Measurements from ENCODE around the gene AFF3. TPM values are rescaled to one million over a fixed set of nuclear protein-coding genes. Genes with fewer than 3 reads are reported as not detected.

Gene AFF3
- total RNA-seq, 5 donors from 2014 or later (not counting 1 experiment from before 2014, with no cell fraction given), result 9.9 to 23.5 (median 11.5) TPM

DNA sequence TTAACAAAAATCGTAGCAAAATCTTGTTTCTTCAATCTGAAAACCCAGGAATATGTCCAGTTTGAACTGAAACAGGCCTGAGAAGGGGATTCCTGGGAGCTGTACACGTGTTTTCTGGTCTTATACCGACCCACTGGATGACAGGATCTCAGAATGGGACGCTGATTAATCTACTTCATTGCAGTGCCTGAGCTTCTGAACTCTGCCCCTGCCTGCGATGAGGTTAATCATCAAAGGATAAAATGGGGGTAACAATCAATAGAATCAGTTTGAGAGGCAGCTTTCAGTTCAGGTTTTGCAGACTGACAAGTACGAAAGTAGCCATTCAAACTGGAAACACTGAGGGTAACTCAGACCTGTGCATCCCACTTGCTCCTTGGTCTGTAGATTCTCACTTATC, 378.6 kb downstream of the AFF3 start:
- CTCF ChIA-PET, result no interaction called here
- POLR2A ChIA-PET, result no interaction called here

DNA sequence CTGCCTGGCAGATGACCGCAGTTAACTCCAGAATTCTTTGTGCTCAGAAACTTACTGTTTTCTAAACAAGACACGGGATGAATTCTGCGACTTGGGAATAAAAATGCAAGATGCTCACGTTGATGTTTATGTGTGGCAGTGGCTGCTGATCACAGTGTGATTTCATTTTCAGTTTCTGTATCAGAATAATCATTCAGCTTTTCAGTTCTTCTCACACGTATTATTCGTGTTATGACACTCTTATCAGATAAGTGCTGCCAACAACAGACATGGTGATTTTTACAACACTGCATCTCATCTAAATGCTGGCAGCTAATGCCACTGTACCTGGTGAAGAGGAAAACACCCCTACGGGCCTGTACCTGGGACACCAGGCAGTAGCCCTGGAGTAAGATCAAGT, 379.7 kb downstream of the AFF3 start:
- ATAC-seq (replicated peaks in 1 of 4), result no peak
- no peak overlapping the region for H3K4me3 Mint-ChIP-seq
- Histone ChIP-seq H3K4me1 (ENCODE audit: control insufficient read depth in 1 of 2, extremely low read depth in 1 of 2, insufficient read depth in 2 of 2, low read length in 2 of 2) (no peaks in the 10 kb centered on the region), H3K36me3 (ENCODE audit: control insufficient read depth in 2 of 2, extremely low read depth in 1 of 2, insufficient read depth in 1 of 2, low read length in 1 of 2) (no peaks in the 10 kb centered on the region), H3K27ac (ENCODE audit: low read length) (no peak overlapping the region), H3K27me3 (replicated peaks in 1 of 2; ENCODE audit: control insufficient read depth in 2 of 2, extremely low read depth in 1 of 2, insufficient read depth in 2 of 2, low read length in 1 of 2) (peaks cover 0 to 2% of the 10 kb centered on the region in 2 experiments), H3K4me3 (ENCODE audit: control insufficient read depth in 1 of 2, extremely low read depth in 1 of 2, low read length in 1 of 2) (no peak overlapping the region), H3K9me3 (no peaks in the 10 kb centered on the region)
- H3K27me3 Mint-ChIP-seq, result no peaks in the 10 kb centered on the region
- 56% methylated on average over 2 of the region's 7 CpGs for WGBS (ENCODE audit: insufficient coverage)
- no peaks in the 10 kb centered on the region for H3K36me3 Mint-ChIP-seq
- H3K27ac Mint-ChIP-seq, result no peak overlapping the region
- DNase-seq, result no peak
- CTCF ChIA-PET, result no interaction called here
- H3K9me3 Mint-ChIP-seq, result no peaks in the 10 kb centered on the region
- POLR2A ChIA-PET, result no interaction called here
- no peaks in the 10 kb centered on the region for H3K4me1 Mint-ChIP-seq

More for the DNA sequence above, 378.6 kb downstream of the AFF3 start:
- Mint-ChIP-seq H3K27me3 (no peaks in the 10 kb centered on the region), H3K4me1 (no peaks in the 10 kb centered on the region), H3K27ac (no peak overlapping the region), H3K4me3 (no peak overlapping the region), H3K36me3 (peaks cover under 1% of the 10 kb centered on the region), H3K9me3 (no peaks in the 10 kb centered on the region)
- Histone ChIP-seq H3K4me1 (ENCODE audit: control insufficient read depth in 1 of 2, extremely low read depth in 1 of 2, insufficient read depth in 2 of 2, low read length in 2 of 2) (no peaks in the 10 kb centered on the region), H3K9me3 (no peaks in the 10 kb centered on the region), H3K27ac (ENCODE audit: low read length) (no peak overlapping the region), H3K27me3 (replicated peaks in 1 of 2; ENCODE audit: control insufficient read depth in 2 of 2, extremely low read depth in 1 of 2, insufficient read depth in 2 of 2, low read length in 1 of 2) (peaks cover 0 to 2% of the 10 kb centered on the region in 2 experiments), H3K36me3 (ENCODE audit: control insufficient read depth in 2 of 2, extremely low read depth in 1 of 2, insufficient read depth in 1 of 2, low read length in 1 of 2) (no peaks in the 10 kb centered on the region), H3K4me3 (ENCODE audit: control insufficient read depth in 1 of 2, extremely low read depth in 1 of 2, low read length in 1 of 2) (no peak overlapping the region)
- ATAC-seq (replicated peaks in 1 of 4) (no peak), DNase-seq (no peak)
- 82% methylated on average over 6 of the region's 6 CpGs for WGBS (ENCODE audit: insufficient coverage)

DNA sequence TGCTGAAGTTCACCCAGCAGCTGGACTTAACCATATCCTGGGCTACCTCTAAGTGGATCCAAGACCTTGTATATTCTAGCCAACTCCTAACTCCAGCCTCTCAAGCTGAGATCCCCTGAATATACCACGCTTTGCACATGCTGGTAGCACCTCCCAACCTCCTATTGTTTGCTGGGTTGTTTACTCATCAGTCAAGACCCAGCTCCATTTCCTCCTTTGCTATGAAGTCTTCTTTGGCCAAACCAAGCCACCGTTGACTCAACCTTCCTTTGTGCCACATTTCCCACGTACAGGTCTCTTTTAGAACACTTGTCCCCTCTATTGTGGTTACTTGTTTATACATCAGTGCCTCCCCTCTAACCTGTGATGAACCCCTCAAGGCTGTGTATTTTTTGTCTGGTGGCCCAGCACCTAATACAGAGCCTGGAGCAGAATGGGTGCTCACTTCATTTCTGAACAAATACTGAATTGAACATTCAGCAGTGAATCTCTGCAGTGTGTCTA, 384.7 kb downstream of the AFF3 start:
- no peaks in the 10 kb centered on the region for H3K9me3 Mint-ChIP-seq
- 48% methylated on average over 2 of the region's 3 CpGs for WGBS (ENCODE audit: insufficient coverage)
- Histone ChIP-seq H3K4me3 (ENCODE audit: control insufficient read depth in 1 of 2, extremely low read depth in 1 of 2, low read length in 1 of 2) (no peak overlapping the region), H3K9me3 (no peaks in the 10 kb centered on the region), H3K36me3 (ENCODE audit: control insufficient read depth in 2 of 2, extremely low read depth in 1 of 2, insufficient read depth in 1 of 2, low read length in 1 of 2) (no peaks in the 10 kb centered on the region), H3K27me3 (replicated peaks in 1 of 2; ENCODE audit: control insufficient read depth in 2 of 2, extremely low read depth in 1 of 2, insufficient read depth in 2 of 2, low read length in 1 of 2) (peaks cover 0 to 2% of the 10 kb centered on the region in 2 experiments), H3K4me1 (ENCODE audit: control insufficient read depth in 1 of 2, extremely low read depth in 1 of 2, insufficient read depth in 2 of 2, low read length in 2 of 2) (no peaks in the 10 kb centered on the region), H3K27ac (ENCODE audit: low read length) (no peak overlapping the region)
- ATAC-seq (replicated peaks in 1 of 4) (no peak), DNase-seq (no peak)
- ChIA-PET POLR2A (no interaction called here), CTCF (no interaction called here)
- H3K36me3 Mint-ChIP-seq, result no peaks in the 10 kb centered on the region
- H3K27ac Mint-ChIP-seq, result no peak overlapping the region
- H3K4me1 Mint-ChIP-seq, result no peaks in the 10 kb centered on the region
- no peak overlapping the region for H3K4me3 Mint-ChIP-seq
- no peaks in the 10 kb centered on the region for H3K27me3 Mint-ChIP-seq

DNA sequence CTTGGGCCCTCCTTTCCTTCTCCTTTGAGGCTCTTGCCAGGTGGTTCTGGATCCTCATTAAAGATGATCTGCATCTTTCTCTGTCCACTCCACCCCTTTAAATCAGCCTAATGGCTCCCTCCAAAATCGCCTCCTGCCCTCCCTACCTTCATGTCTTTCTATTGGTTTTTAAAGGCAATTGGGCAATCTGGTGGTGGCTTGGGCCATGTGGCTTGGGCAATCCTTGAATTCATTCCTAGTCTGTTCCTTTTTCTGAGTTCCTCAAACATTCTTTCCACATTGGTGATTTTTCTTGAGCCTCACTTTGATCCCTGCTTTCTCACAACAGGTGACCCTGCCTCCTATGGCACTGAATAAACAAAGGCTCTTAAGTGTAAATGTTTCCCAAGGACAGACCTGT, 386.3 kb downstream of the AFF3 start:
- H3K27me3 Mint-ChIP-seq, result no peaks in the 10 kb centered on the region
- POLR2A ChIA-PET, result no interaction called here
- Histone ChIP-seq H3K27ac (ENCODE audit: low read length) (no peak overlapping the region), H3K4me1 (ENCODE audit: control insufficient read depth in 1 of 2, extremely low read depth in 1 of 2, insufficient read depth in 2 of 2, low read length in 2 of 2) (no peaks in the 10 kb centered on the region), H3K9me3 (no peaks in the 10 kb centered on the region), H3K36me3 (ENCODE audit: control insufficient read depth in 2 of 2, extremely low read depth in 1 of 2, insufficient read depth in 1 of 2, low read length in 1 of 2) (no peaks in the 10 kb centered on the region), H3K27me3 (replicated peaks in 1 of 2; ENCODE audit: control insufficient read depth in 2 of 2, extremely low read depth in 1 of 2, insufficient read depth in 2 of 2, low read length in 1 of 2) (peaks cover 0 to 2% of the 10 kb centered on the region in 2 experiments), H3K4me3 (ENCODE audit: control insufficient read depth in 1 of 2, extremely low read depth in 1 of 2, low read length in 1 of 2) (no peak overlapping the region)
- ATAC-seq (replicated peaks in 1 of 4), result no peak
- no peaks in the 10 kb centered on the region for H3K36me3 Mint-ChIP-seq
- no peak overlapping the region for H3K4me3 Mint-ChIP-seq
- no peaks in the 10 kb centered on the region for H3K4me1 Mint-ChIP-seq
- H3K9me3 Mint-ChIP-seq, result no peaks in the 10 kb centered on the region
- H3K27ac Mint-ChIP-seq, result no peak overlapping the region
- CTCF ChIA-PET, result no interaction called here
- WGBS (ENCODE audit: insufficient coverage), result no CpG with 5 or more reads among the region's 1 CpG
- no peak for DNase-seq

DNA sequence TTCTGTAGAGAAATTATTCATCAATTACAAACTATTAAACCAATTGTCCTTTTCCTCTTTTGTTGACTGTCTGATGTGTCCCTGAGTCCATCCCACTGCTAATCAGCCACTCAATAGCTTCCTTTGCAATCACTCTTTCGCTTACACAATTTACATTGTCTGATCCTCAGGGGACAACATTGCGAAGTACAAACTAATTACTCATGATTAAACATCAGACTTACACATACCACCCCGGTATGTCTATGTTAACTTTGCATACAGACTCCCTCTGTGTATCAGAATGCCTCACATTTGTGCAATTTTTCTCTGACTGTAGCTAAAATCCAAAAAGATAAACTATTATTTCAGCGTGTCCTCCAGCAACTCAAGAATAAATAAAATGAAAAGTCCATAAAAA, 388.2 kb downstream of the AFF3 start:
- POLR2A ChIA-PET, result no interaction called here
- no peaks in the 10 kb centered on the region for H3K27me3 Mint-ChIP-seq

DNA sequence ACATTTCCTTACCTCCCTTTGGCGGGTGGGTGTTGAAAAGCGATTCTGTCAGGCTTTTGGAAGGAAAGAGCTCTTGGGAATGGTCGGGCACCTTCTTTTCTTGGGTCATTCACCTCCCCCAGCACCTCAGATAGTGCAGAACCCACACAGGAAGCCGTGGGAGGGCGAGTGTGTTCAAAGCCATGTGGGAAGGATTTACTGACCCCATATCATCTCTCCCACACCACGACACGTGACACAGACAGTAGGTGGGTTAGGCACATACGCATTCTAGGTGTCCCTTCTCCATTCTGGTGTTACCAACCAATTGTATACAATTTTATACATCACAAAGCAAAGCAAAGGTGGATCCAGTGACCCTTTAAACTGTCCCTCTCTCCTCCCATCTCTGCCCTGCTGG, 388.9 kb downstream of the AFF3 start:
- H3K9me3 Mint-ChIP-seq, result no peaks in the 10 kb centered on the region
- POLR2A ChIA-PET, result no interaction called here
- Histone ChIP-seq H3K27me3 (replicated peaks in 1 of 2; ENCODE audit: control insufficient read depth in 2 of 2, extremely low read depth in 1 of 2, insufficient read depth in 2 of 2, low read length in 1 of 2) (no peaks in the 10 kb centered on the region), H3K4me3 (ENCODE audit: control insufficient read depth in 1 of 2, extremely low read depth in 1 of 2, low read length in 1 of 2) (no peak overlapping the region), H3K4me1 (ENCODE audit: control insufficient read depth in 1 of 2, extremely low read depth in 1 of 2, insufficient read depth in 2 of 2, low read length in 2 of 2) (no peaks in the 10 kb centered on the region), H3K36me3 (ENCODE audit: control insufficient read depth in 2 of 2, extremely low read depth in 1 of 2, insufficient read depth in 1 of 2, low read length in 1 of 2) (no peaks in the 10 kb centered on the region), H3K9me3 (no peaks in the 10 kb centered on the region), H3K27ac (ENCODE audit: low read length) (no peak overlapping the region)
- WGBS (ENCODE audit: insufficient coverage), result 100% methylated on average over 1 of the region's 8 CpGs
- H3K4me3 Mint-ChIP-seq, result no peak overlapping the region
- H3K27ac Mint-ChIP-seq, result no peak overlapping the region
- no peaks in the 10 kb centered on the region for H3K4me1 Mint-ChIP-seq
- CTCF ChIA-PET, result no interaction called here
- H3K36me3 Mint-ChIP-seq, result no peaks in the 10 kb centered on the region
- no peak for DNase-seq
- no peaks in the 10 kb centered on the region for H3K27me3 Mint-ChIP-seq
- no peak for ATAC-seq (replicated peaks in 1 of 4)

More for the DNA sequence above, 388.2 kb downstream of the AFF3 start:
- Histone ChIP-seq H3K27me3 (replicated peaks in 1 of 2; ENCODE audit: control insufficient read depth in 2 of 2, extremely low read depth in 1 of 2, insufficient read depth in 2 of 2, low read length in 1 of 2) (no peaks in the 10 kb centered on the region), H3K4me3 (ENCODE audit: control insufficient read depth in 1 of 2, extremely low read depth in 1 of 2, low read length in 1 of 2) (no peak overlapping the region), H3K27ac (ENCODE audit: low read length) (no peak overlapping the region), H3K36me3 (ENCODE audit: control insufficient read depth in 2 of 2, extremely low read depth in 1 of 2, insufficient read depth in 1 of 2, low read length in 1 of 2) (no peaks in the 10 kb centered on the region), H3K9me3 (no peaks in the 10 kb centered on the region), H3K4me1 (ENCODE audit: control insufficient read depth in 1 of 2, extremely low read depth in 1 of 2, insufficient read depth in 2 of 2, low read length in 2 of 2) (no peaks in the 10 kb centered on the region)
- no peaks in the 10 kb centered on the region for H3K36me3 Mint-ChIP-seq
- H3K4me1 Mint-ChIP-seq, result no peaks in the 10 kb centered on the region
- H3K9me3 Mint-ChIP-seq, result no peaks in the 10 kb centered on the region
- CTCF ChIA-PET, result no interaction called here
- ATAC-seq (replicated peaks in 1 of 4), result no peak
- no peak overlapping the region for H3K4me3 Mint-ChIP-seq
- no peak overlapping the region for H3K27ac Mint-ChIP-seq
- DNase-seq, result no peak
- WGBS (ENCODE audit: insufficient coverage), result 91% methylated on average over 3 of the region's 4 CpGs

DNA sequence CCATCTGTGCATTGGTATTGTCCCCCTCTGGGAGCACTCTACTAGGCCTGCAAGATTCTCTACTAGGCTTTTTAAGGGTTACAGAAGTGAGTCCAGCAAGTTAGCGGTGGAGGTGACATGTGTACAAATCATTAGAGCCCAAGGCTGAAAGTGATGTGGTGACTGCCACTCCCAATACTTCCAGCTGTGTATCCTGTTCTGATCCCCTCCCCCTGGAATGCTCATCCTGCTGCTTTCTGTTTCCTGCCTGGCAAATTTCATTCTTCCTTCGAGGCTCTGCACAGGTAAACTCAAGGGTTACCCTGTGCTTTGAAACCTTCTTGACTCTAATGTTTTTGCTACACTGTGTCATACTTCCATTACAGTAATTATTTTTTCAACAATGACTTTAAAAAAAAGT, 394.0 kb downstream of the AFF3 start:
- no peak for ATAC-seq (replicated peaks in 1 of 4)
- no peak for DNase-seq
- no peaks in the 10 kb centered on the region for H3K9me3 Mint-ChIP-seq

More for the DNA sequence above, 394.0 kb downstream of the AFF3 start:
- no peak overlapping the region for H3K27ac ChIP-seq (ENCODE audit: low read length)
- H3K4me1 ChIP-seq (ENCODE audit: control insufficient read depth in 1 of 2, extremely low read depth in 1 of 2, insufficient read depth in 2 of 2, low read length in 2 of 2), result no peaks in the 10 kb centered on the region
- WGBS (ENCODE audit: insufficient coverage), result 67% methylated on average over 1 of the region's 2 CpGs
- Mint-ChIP-seq H3K27ac (no peak overlapping the region), H3K27me3 (no peaks in the 10 kb centered on the region), H3K4me1 (no peaks in the 10 kb centered on the region), H3K4me3 (no peak overlapping the region), H3K36me3 (peaks cover 2% of the 10 kb centered on the region)
- peaks cover 0 to 5% of the 10 kb centered on the region in 2 experiments for H3K27me3 ChIP-seq (replicated peaks in 1 of 2; ENCODE audit: control insufficient read depth in 2 of 2, extremely low read depth in 1 of 2, insufficient read depth in 2 of 2, low read length in 1 of 2)
- H3K9me3 ChIP-seq, result no peaks in the 10 kb centered on the region
- CTCF ChIA-PET, result no interaction called here
- H3K4me3 ChIP-seq (ENCODE audit: control insufficient read depth in 1 of 2, extremely low read depth in 1 of 2, low read length in 1 of 2), result no peak overlapping the region
- POLR2A ChIA-PET, result no interaction called here
- peaks cover 0 to 3% of the 10 kb centered on the region in 2 donors for H3K36me3 ChIP-seq (ENCODE audit: control insufficient read depth in 2 of 2, extremely low read depth in 1 of 2, insufficient read depth in 1 of 2, low read length in 1 of 2)

Measured in T-cell (primary cell).